Lower lobe of right lung (tissue), 2 donors: ENCODE measurements around the gene CAPS. TPM values are rescaled to one million over a fixed set of nuclear protein-coding genes. Genes with fewer than 3 reads are reported as not detected.
A peak's percentile ranks its signal among the peaks of the same experiment; 100 is the strongest.

ENCODE experiments used
- ATAC-seq, 2 donors: fragments of 200-7000 bp; cut with Tn5 transposase; one replicate each; pipeline ENCODE4 v1.9.1; 2020 to 2022; ENCODE audit warnings: mild to moderate bottlenecking in 2 of 2, moderate library complexity in 2 of 2
- DNase-seq: peaks from one replicate; pipeline ENCODE4 v3.0.0-alpha.2; 2020
- H3K27ac ChIP-seq: fragments of 200-600 bp; one replicate; pipeline ENCODE4 v1.8.0; 2022
- H3K27me3 ChIP-seq: fragments of 200-600 bp; one replicate; pipeline ENCODE4 v1.8.0; 2022; ENCODE audit warnings: low read depth
- H3K36me3 ChIP-seq: fragments of 200-600 bp; one replicate; pipeline ENCODE4 v1.8.0; 2022; ENCODE audit warnings: mild to moderate bottlenecking
- H3K4me1 ChIP-seq: fragments of 200-600 bp; one replicate; pipeline ENCODE4 v1.8.0; 2022
- H3K4me3 ChIP-seq: fragments of 200-600 bp; one replicate; pipeline ENCODE4 v1.8.0; 2022; ENCODE audit warnings: mild to moderate bottlenecking
- H3K9me3 ChIP-seq: fragments of 200-600 bp; one replicate; pipeline ENCODE4 v1.8.0; 2022
- intact Hi-C: fragments of 100-400 bp; cut with DNase I; formaldehyde crosslinking; loops from one replicate; pipeline ENCODE4 v1.11.0; 2022
- long read RNA-seq: library from polyadenylated mRNA; unstranded; transcript quantifications from one replicate; pipeline ENCODE4 v2.0.0, GENCODE V29; 2021
- total RNA-seq: library from RNA; stranded (reverse); fragmentation: NEBNext Ultra II Directional; extraction: Animal tissue kit (Norgen Biotek cat#: 25700); gene quantifications from one replicate; pipeline ENCODE4 v1.2.1, GENCODE V29; 2021
- TF ChIP-seq, protein P1 (sequence below): fragments of 200-600 bp; IDR thresholded peaks from one replicate; pipeline ENCODE4 v1.8.0; 2022; ENCODE audit warnings: antibody characterized with exemption, mild to moderate bottlenecking
- donor health status: DM: no; HTN: yes; CAD: no; lungs with severe emphysema.

CAPS gene
- 76.7 TPM for total RNA-seq
- long read RNA-seq, transcript CAPS-203 (5 exons, 3,750 nt): major isoform, 26 of 61 reads
- long read RNA-seq, partial matches to known transcripts: 23 of 61 reads
- long read RNA-seq, other reads (novel, unspliced or antisense): 11 of 61 reads

DNA sequence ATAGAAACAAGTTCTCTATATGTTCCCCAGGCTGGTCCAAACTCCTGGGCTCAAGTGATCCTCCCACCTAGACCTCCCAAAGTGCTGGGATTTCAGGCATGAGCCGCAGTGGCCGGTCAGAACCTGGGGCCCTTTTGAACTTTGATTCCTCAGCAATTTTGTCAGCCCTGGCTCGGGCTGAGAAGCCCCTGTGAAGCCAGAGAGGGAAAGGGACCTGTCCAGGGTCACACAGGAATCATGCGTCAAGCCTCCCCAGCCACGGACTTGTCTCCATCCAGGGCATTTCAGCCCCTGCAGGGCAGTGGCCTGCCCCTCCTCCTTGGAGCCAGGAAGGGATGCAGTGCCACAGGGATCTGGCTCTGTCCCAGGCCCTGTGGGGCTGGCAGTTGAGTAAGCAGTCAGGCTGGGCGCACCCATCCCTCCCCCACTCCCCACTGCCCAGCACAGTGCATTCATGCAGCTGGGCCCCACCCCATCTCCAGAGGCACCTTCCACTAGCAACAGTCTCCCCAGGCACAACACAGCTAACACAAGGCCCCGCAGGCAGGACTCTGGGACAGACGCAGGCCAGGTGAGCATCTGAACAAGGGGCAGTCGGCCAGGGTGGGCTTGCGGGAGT, at the start of gene CAPS:
Gene CAPS, plus strand, starts transcription at position 516 of the 619 bp plus-strand sequence. CDS start 153 bp downstream, outside the sequence.
- peak; percentile 84 to 91 for ATAC-seq
- Histone ChIP-seq H3K9me3 (no peaks in the 10 kb centered on the region), H3K36me3 (peaks cover 67% of the 10 kb centered on the region), H3K27me3 (no peaks in the 10 kb centered on the region), H3K27ac (peak within 1 kb of the TSS; percentile 76), H3K4me1 (peaks cover 23% of the 10 kb centered on the region), H3K4me3 (no peak within 1 kb of the TSS)
- intact Hi-C loops: no loop called here
- peak; percentile 88 for DNase-seq
- TF ChIP-seq, protein P1, sequence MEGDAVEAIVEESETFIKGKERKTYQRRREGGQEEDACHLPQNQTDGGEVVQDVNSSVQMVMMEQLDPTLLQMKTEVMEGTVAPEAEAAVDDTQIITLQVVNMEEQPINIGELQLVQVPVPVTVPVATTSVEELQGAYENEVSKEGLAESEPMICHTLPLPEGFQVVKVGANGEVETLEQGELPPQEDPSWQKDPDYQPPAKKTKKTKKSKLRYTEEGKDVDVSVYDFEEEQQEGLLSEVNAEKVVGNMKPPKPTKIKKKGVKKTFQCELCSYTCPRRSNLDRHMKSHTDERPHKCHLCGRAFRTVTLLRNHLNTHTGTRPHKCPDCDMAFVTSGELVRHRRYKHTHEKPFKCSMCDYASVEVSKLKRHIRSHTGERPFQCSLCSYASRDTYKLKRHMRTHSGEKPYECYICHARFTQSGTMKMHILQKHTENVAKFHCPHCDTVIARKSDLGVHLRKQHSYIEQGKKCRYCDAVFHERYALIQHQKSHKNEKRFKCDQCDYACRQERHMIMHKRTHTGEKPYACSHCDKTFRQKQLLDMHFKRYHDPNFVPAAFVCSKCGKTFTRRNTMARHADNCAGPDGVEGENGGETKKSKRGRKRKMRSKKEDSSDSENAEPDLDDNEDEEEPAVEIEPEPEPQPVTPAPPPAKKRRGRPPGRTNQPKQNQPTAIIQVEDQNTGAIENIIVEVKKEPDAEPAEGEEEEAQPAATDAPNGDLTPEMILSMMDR: no peak

DNA sequence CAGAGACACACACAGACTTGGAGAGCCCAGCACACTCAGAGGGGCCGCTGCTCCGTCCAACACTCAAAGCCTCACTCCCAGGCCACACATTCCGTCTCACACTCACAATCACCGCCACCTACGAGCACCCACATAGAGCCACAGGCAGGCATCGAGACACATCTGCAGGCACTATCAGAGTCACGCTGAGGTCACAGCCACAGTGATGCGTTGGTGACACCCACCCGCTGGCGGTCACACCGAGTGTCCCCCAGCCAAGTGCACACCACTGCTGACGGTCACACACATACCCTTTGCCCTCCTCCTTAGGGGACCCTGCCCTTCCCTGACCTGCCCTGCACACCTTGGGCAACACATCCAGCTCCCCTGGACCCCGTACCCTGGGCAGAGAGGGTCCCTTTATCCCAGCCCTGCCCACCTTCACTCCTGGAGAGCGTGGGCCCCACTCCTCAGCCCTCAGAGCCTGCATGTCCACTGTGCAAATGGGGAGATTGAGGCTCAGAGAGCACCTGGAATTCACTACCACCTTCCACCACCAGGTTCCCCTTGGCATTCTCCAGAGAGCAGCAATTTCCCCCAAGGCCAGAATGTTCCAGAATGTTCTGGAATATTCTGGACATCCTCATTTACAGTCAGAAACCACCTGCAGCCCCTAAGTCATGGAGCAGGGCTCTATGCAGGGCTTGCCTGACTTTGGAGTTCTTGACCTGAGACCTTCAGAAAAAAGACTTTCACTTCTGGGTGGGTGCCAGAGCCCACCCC, 49.1 kb upstream of the CAPS start:
- intact Hi-C loops: no loop called here
- ATAC-seq (no peak), DNase-seq (no peak)
- Histone ChIP-seq H3K27ac (no peak overlapping the region), H3K27me3 (no peaks in the 10 kb centered on the region), H3K4me1 (no peaks in the 10 kb centered on the region), H3K36me3 (no peaks in the 10 kb centered on the region), H3K9me3 (no peaks in the 10 kb centered on the region), H3K4me3 (no peak overlapping the region)
- TF ChIP-seq, protein P1: no peak

DNA sequence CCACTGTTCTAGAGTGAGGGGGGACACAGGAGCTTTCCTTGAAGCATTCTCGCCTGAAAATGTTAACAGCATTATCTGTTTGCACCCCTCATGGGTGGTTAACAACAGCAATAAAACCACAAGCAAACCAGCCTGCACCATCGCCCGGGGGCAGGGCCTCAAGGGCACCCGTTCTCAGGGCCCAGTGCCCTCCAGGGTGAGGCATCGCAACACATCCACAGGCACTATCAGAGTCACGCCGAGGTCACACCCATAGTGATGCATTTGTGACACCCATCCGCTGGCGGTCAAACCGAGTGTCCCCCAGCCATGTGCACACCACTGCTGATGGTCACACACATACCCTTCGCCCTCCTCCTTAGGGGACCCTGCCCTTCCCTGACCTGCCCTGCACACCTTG, 48.3 kb upstream of the CAPS start:
- H3K4me3 ChIP-seq: no peak overlapping the region
- H3K27ac ChIP-seq: no peak overlapping the region
- TF ChIP-seq, protein P1: no peak
- intact Hi-C loops: no loop called here
- H3K4me1 ChIP-seq: no peaks in the 10 kb centered on the region
- no peak for DNase-seq
- ATAC-seq: peak in 1 of 2 donors; percentile 9
- no peaks in the 10 kb centered on the region for H3K9me3 ChIP-seq
- no peaks in the 10 kb centered on the region for H3K36me3 ChIP-seq
- H3K27me3 ChIP-seq: no peaks in the 10 kb centered on the region

DNA sequence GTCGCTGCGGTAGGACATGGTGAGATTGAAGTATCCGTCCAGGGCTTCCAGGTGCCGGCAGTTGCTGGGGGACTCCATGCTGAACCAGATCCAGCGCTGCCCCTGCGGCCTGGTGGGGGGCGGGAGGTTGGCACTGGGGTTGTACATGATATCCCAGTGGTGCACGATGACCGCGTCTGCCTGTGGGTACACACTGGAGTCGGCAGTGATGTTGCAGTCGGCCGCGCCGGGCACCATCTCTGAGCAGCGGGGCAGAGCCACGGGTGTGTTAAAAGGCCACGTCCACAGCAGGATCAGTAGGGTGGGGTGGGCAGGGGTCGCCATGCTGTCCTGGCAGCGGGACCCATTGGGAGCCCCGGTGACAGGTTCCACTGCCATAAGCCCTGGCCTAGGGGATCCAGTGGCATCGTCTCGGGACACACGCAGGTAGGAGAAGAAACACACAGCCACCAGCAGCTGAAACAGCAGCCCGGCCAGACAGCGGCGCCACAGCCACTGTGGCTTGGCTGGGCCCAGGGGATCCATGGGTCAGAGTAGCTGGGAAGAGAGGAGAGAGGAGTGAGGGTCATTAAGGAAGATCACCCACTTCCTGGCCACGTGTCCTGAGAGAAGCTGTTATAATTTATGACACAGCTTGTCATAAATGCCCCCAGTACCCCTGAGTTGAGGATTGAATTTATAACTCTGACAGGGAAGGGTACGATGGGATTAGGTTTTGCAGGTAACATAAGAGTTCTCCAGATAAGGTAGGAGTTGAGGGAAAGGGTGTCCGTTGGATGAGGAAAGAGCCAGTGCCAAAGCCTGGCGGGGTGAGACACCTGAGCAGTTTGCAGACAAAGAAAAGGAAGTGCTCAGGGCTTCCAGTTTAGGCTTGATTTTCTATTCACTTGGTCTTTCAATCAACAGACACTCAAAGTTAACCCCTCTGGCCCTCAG, 46.6 kb upstream of the CAPS start:
- DNase-seq: no peak

More for the DNA sequence above, 46.6 kb upstream of the CAPS start:
- peak in 1 of 2 donors; percentile 29 for ATAC-seq
- Histone ChIP-seq H3K27me3 (no peaks in the 10 kb centered on the region), H3K9me3 (no peaks in the 10 kb centered on the region), H3K36me3 (no peaks in the 10 kb centered on the region), H3K27ac (no peak overlapping the region), H3K4me3 (no peak overlapping the region), H3K4me1 (no peaks in the 10 kb centered on the region)
- intact Hi-C loops: no loop called here
- TF ChIP-seq, protein P1: no peak
